ENCODE data around the gene BRWD1. TPM values are rescaled to one million over a fixed set of nuclear protein-coding genes. Genes with fewer than 3 reads are reported as not detected.

BRWD1 gene
- total RNA-seq, 1 donor from 2014 or later = 41.0 TPM

GRCh38 chr21:39134288-39134810, 179.1 kb downstream of the BRWD1 start:
- DNase-seq (ENCODE audit: low spot score) = no peak

Other genes with a start within 250 kb of the BRWD1 start
- 22.6 TPM for gene PSMG1, start 130.2 kb downstream of the BRWD1 start, total RNA-seq
- 191 TPM for gene HMGN1, start 35.5 kb upstream of the BRWD1 start, total RNA-seq
- gene LCA5L, start 132.1 kb upstream of the BRWD1 start, total RNA-seq = 2.7 TPM
- gene SH3BGR, start 138.3 kb upstream of the BRWD1 start, total RNA-seq = 22.3 TPM